LNCAP (cell line): ENCODE results near the gene SETD1B.

ENCODE experiments used
- CTCF ChIP-seq: fragments of 450-650 bp; IDR thresholded peaks from 2 replicates; pipeline ENCODE4 v1.5.1; 2017; ENCODE audit warnings: mild to moderate bottlenecking

The SETD1B gene

GRCh38 chr12:121830588-121831265, 26.9 kb downstream of the SETD1B start:
- TF ChIP-seq CTCF: no peak

GRCh38 chr12:121831571-121832245, 27.9 kb downstream of the SETD1B start:
- no peak for TF ChIP-seq CTCF

- TF ChIP-seq CTCF: no peak
Measured at GRCh38 chr12:121837680-121838079, 33.9 kb downstream of the SETD1B start.

GRCh38 chr12:121838126-121838525, 34.3 kb downstream of the SETD1B start:
- TF ChIP-seq CTCF: no peak

- no peak; the same call in 1 of the 2 replicates for TF ChIP-seq CTCF
Measured at GRCh38 chr12:121839106-121839992, 35.5 kb downstream of the SETD1B start.

- no peak for TF ChIP-seq CTCF
Measured at GRCh38 chr12:121839993-121840761, 36.4 kb downstream of the SETD1B start.
